Kidney tubule cell (primary cell): Measurements from ENCODE around the gene METAP2.

Experiments used
- DNase-seq: peaks from one replicate; pipeline ENCODE4 v3.0.0-alpha.2; 2018; ENCODE audit warnings: low spot score

METAP2 gene

GRCh38 chr12:95515197-95515596 is 41.2 kb downstream of the METAP2 start:
- DNase-seq: no peak

GRCh38 chr12:95516757-95517156 is 42.8 kb downstream of the METAP2 start:
- no peak for DNase-seq

GRCh38 chr12:95517246-95517645 is 43.3 kb downstream of the METAP2 start:
- DNase-seq: no peak

- no peak for DNase-seq
These were observed 45.0 kb downstream of the METAP2 start for GRCh38 chr12:95518944-95519343.

- DNase-seq: no peak
These were observed 46.9 kb downstream of the METAP2 start for GRCh38 chr12:95520816-95521215.

- no peak for DNase-seq
These were observed 48.7 kb downstream of the METAP2 start for GRCh38 chr12:95522692-95523091.

- no peak for DNase-seq
These were observed 54.5 kb downstream of the METAP2 start for GRCh38 chr12:95528431-95528830.

GRCh38 chr12:95529693-95530225 is 55.8 kb downstream of the METAP2 start:
- no peak for DNase-seq

GRCh38 chr12:95532851-95533250 is 58.9 kb downstream of the METAP2 start:
- DNase-seq: peak; percentile 21

GRCh38 chr12:95533985-95534384 is 60.0 kb downstream of the METAP2 start:
- no peak for DNase-seq

GRCh38 chr12:95538006-95538405 is 64.1 kb downstream of the METAP2 start:
- no peak for DNase-seq

GRCh38 chr12:95538656-95539055 is 64.7 kb downstream of the METAP2 start:
- no peak for DNase-seq

GRCh38 chr12:95541436-95541835 is 67.5 kb downstream of the METAP2 start:
- DNase-seq: no peak

- DNase-seq: no peak
These were observed 69.4 kb downstream of the METAP2 start for GRCh38 chr12:95543305-95543704.

- no peak for DNase-seq
These were observed 70.8 kb downstream of the METAP2 start for GRCh38 chr12:95544756-95545155.

GRCh38 chr12:95545303-95545702 is 71.4 kb downstream of the METAP2 start:
- DNase-seq: no peak

- no peak for DNase-seq
These were observed 72.0 kb downstream of the METAP2 start for GRCh38 chr12:95545731-95546490.

GRCh38 chr12:95546491-95546813 is 72.5 kb downstream of the METAP2 start:
- no peak for DNase-seq

GRCh38 chr12:95547522-95548055 is 73.6 kb downstream of the METAP2 start:
- DNase-seq: peak; percentile 10

GRCh38 chr12:95548056-95548538 is 74.1 kb downstream of the METAP2 start:
- DNase-seq: peak; percentile 44

GRCh38 chr12:95548539-95549391 is 74.8 kb downstream of the METAP2 start:
- DNase-seq: peak; percentile 52

GRCh38 chr12:95549392-95550084 is 75.6 kb downstream of the METAP2 start:
- no peak for DNase-seq
